Right lobe of liver (tissue), 4 donors: ENCODE data around the gene TLX2.

Experiments
- POLR2A ChIP-seq: fragments of 450-650 bp; IDR thresholded peaks from one replicate; pipeline ENCODE4 v1.6.1; 2017; ENCODE audit warnings: antibody characterized with exemption, mild to moderate bottlenecking
- TF ChIP-seq, protein P1 (sequence below), 4 donors: fragments of 200-600 bp in 3 of 4; fragments of 450-650 bp in 1 of 4; IDR thresholded peaks; one replicate each; pipeline versions ENCODE4 v1.5.1 to v1.8.0; 2016 to 2022; ENCODE audit warnings: antibody characterized with exemption in 4 of 4, mild to moderate bottlenecking in 2 of 4
- donor health status: DM: no; HTN: no; CAD: no.
- donor health status: DM: no; HTN: no; CAD: no.
- donor health status: DM: no; HTN: yes; CAD: no.

DNA sequence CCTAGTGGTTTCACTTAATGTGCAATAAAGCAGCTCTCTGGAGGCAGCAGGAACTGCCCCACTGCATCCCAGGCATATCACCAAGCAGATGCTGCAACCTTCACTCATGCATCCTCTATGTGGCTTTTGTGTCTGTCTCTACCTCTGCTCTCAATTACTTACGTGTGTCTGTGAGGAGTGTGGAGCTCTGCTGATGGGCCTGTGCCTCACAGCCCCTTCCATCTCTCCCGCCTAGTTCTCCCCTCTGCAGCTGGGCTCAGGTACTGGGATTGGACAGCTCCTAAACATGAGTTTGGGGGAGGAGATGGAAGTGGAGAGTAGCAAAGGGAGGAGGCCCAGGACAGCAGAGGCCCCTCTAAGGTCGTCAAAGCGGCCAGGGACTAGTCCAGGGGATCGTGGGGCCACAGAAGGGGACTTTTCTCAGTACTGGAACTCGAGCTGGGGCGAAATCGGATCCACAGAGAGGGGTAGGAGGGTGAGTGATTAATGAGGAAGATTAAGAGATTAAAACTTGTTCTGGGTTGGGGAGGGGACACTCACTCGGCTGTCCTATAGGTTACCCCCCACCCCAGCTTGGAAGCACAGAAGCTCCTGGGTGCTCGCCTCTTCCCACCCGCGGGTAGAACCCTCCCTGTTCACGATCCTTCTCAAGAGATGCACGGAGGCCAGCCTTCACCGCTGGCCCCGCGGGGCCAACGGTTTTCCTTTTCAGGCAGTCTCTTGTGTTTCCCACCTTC, 12.7 kb upstream of the TLX2 start:
- TF ChIP-seq, protein P1, sequence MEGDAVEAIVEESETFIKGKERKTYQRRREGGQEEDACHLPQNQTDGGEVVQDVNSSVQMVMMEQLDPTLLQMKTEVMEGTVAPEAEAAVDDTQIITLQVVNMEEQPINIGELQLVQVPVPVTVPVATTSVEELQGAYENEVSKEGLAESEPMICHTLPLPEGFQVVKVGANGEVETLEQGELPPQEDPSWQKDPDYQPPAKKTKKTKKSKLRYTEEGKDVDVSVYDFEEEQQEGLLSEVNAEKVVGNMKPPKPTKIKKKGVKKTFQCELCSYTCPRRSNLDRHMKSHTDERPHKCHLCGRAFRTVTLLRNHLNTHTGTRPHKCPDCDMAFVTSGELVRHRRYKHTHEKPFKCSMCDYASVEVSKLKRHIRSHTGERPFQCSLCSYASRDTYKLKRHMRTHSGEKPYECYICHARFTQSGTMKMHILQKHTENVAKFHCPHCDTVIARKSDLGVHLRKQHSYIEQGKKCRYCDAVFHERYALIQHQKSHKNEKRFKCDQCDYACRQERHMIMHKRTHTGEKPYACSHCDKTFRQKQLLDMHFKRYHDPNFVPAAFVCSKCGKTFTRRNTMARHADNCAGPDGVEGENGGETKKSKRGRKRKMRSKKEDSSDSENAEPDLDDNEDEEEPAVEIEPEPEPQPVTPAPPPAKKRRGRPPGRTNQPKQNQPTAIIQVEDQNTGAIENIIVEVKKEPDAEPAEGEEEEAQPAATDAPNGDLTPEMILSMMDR (IDR thresholded peaks at IDR 0.05) = no peak
- TF ChIP-seq POLR2A = no peak
